HEK293 (cell line): ENCODE measurements around the gene FRYL.

Experiments used
- AEBP2 ChIP-seq: fragments of 450-650 bp; formaldehyde crosslinking; IDR thresholded peaks from 2 replicates; pipeline ENCODE4 v1.5.1; 2016; ENCODE audit warnings: missing biosample characterization, missing genetic modification characterization, borderline replicate concordance
- HIC1 ChIP-seq: fragments of 450-650 bp; formaldehyde crosslinking; IDR thresholded peaks from 2 replicates; pipeline ENCODE4 v1.5.1; 2016; ENCODE audit warnings: missing biosample characterization, missing genetic modification characterization
- KLF17 ChIP-seq: fragments of 450-650 bp; formaldehyde crosslinking; IDR thresholded peaks from 2 replicates; pipeline ENCODE4 v1.5.1; 2016; ENCODE audit warnings: missing biosample characterization, missing genetic modification characterization
- KLF7 ChIP-seq: fragments of 450-650 bp; formaldehyde crosslinking; IDR thresholded peaks from 2 replicates; pipeline ENCODE4 v1.5.1; 2016; ENCODE audit warnings: missing biosample characterization, missing genetic modification characterization, borderline replicate concordance
- MZF1 ChIP-seq: fragments of 450-650 bp; formaldehyde crosslinking; IDR thresholded peaks from 2 replicates; pipeline ENCODE4 v1.5.1; 2017; ENCODE audit warnings: missing biosample characterization, missing genetic modification characterization, borderline replicate concordance
- PRDM6 ChIP-seq: fragments of 450-650 bp; formaldehyde crosslinking; IDR thresholded peaks from 2 replicates; pipeline ENCODE4 v1.5.1; 2017; ENCODE audit warnings: missing biosample characterization, missing genetic modification characterization
- ZNF211 ChIP-seq: fragments of 450-650 bp; formaldehyde crosslinking; IDR thresholded peaks from 2 replicates; pipeline ENCODE4 v1.5.1; 2016; ENCODE audit warnings: low read depth, missing biosample characterization, missing genetic modification characterization
- ZNF24 ChIP-seq: fragments of 450-650 bp; formaldehyde crosslinking; IDR thresholded peaks from 2 replicates; pipeline ENCODE4 v1.5.1; 2016; ENCODE audit warnings: missing biosample characterization, missing genetic modification characterization
- ZNF266 ChIP-seq: fragments of 450-650 bp; formaldehyde crosslinking; IDR thresholded peaks from 2 replicates; pipeline ENCODE4 v1.5.1; 2016; ENCODE audit warnings: missing biosample characterization, missing genetic modification characterization, low read depth
- ZNF274 ChIP-seq, 2 experiments: fragments of 200-500 bp in 1 of 2; fragments of 450-650 bp in 1 of 2; sonication (Bioruptor generic) in 1 of 2; formaldehyde crosslinking in 1 of 2; IDR thresholded peaks; 2 replicates each; pipeline versions ENCODE4 v1.5.1 to v1.6.1; 2014 to 2016; ENCODE audit warnings: borderline replicate concordance in 1 of 2, inconsistent platforms in 1 of 2, low read length in 1 of 2, missing biosample characterization in 1 of 2, missing genetic modification characterization in 1 of 2
- ZNF280C ChIP-seq: fragments of 450-650 bp; formaldehyde crosslinking; IDR thresholded peaks from 2 replicates; pipeline ENCODE4 v1.5.1; 2016; ENCODE audit warnings: missing biosample characterization, missing genetic modification characterization
- ZNF366 ChIP-seq: fragments of 450-650 bp; formaldehyde crosslinking; conservative IDR thresholded peaks from 2 replicates; pipeline ENCODE4 v1.5.1; 2016; ENCODE audit warnings: missing biosample characterization, missing genetic modification characterization
- ZNF37A ChIP-seq: fragments of 450-650 bp; IDR thresholded peaks from 2 replicates; pipeline ENCODE4 v1.5.1; 2018; ENCODE audit warnings: missing biosample characterization, missing genetic modification characterization
- ZNF398 ChIP-seq: fragments of 450-650 bp; formaldehyde crosslinking; IDR thresholded peaks from 2 replicates; pipeline ENCODE4 v1.5.1; 2017; ENCODE audit warnings: missing biosample characterization, missing genetic modification characterization
- ZNF501 ChIP-seq: fragments of 450-650 bp; formaldehyde crosslinking; IDR thresholded peaks from 2 replicates; pipeline ENCODE4 v1.5.1; 2016; ENCODE audit warnings: missing biosample characterization, missing genetic modification characterization
- ZNF513 ChIP-seq: fragments of 450-650 bp; IDR thresholded peaks from 2 replicates; pipeline ENCODE4 v1.5.1; 2018; ENCODE audit warnings: missing biosample characterization, missing genetic modification characterization
- ZNF518A ChIP-seq: fragments of 450-650 bp; formaldehyde crosslinking; conservative IDR thresholded peaks from 2 replicates; pipeline ENCODE4 v1.5.1; 2016; ENCODE audit warnings: low read depth, missing biosample characterization, missing genetic modification characterization
- ZNF555 ChIP-seq: fragments of 450-650 bp; formaldehyde crosslinking; conservative IDR thresholded peaks from 2 replicates; pipeline ENCODE4 v1.5.1; 2017; ENCODE audit warnings: missing biosample characterization, mild to moderate bottlenecking, missing genetic modification characterization, inconsistent platforms
- ZNF785 ChIP-seq: fragments of 450-650 bp; formaldehyde crosslinking; IDR thresholded peaks from 2 replicates; pipeline ENCODE4 v1.5.1; 2016; ENCODE audit warnings: missing biosample characterization, missing genetic modification characterization

FRYL gene

GRCh38 chr4:48779095-48779997, 733 bp downstream of the FRYL start (continued):
- TF ChIP-seq ZNF518A (tag by site-specific recombination) (no peak), ZNF366 (tag by site-specific recombination) (no peak), KLF7 (no peak), ZNF274 (IDR thresholded peaks at IDR 0.05; ENCODE audit: low read length) (no peak), ZNF274 (tag by site-specific recombination; IDR thresholded peaks at IDR 0.05; ENCODE audit: borderline replicate concordance) (no peak), AEBP2 (tag by site-specific recombination) (no peak), ZNF555 (tag by site-specific recombination) (no peak), ZNF785 (tag by site-specific recombination) (no peak), PRDM6 (tag by site-specific recombination) (no peak), ZNF24 (tag by site-specific recombination) (no peak), ZNF513 (no peak), MZF1 (no peak), HIC1 (tag by site-specific recombination) (0 out of 2 replicates have a peak, but pooled peaks have one; percentile 33), ZNF266 (no peak), ZNF280C (tag by site-specific recombination) (no peak), ZNF211 (tag by site-specific recombination) (no peak), ZNF37A (tag by site-specific recombination) (no peak), ZNF501 (tag by site-specific recombination) (peak; percentile 22; the same call in 1 of the 2 replicates), KLF17 (tag by site-specific recombination) (no peak), ZNF398 (tag by site-specific recombination) (no peak)
